Tibial artery (tissue), 4 donors: ENCODE results near the gene COMMD9.
"Not testable (repeated sequence)": the region's sequence is repeated elsewhere in the genome, so short reads cannot be mapped to it uniquely, and the experiment has no call there.

ENCODE experiments used
- DNase-seq, 2 donors: peaks; one replicate each; pipeline ENCODE4 v3.0.0-alpha.2; 2019
- H3K27ac ChIP-seq, 2 donors: fragments of 200-600 bp; sonication (generic) in 1 of 2; 1 replicate in 1 of 2; 2 replicates in 1 of 2; pipeline ENCODE4 v1.5.1; 2018 to 2019; ENCODE audit warnings: mild to moderate bottlenecking in 1 of 2
- H3K27me3 ChIP-seq, 2 donors: fragments of 200-600 bp; sonication (generic) in 1 of 2; one replicate each; pipeline versions ENCODE4 v1.5.1 to v1.6.0; 2016 to 2019
- H3K36me3 ChIP-seq, 3 donors: fragments of 200-600 bp; sonication (generic) in 2 of 3; one replicate each; pipeline ENCODE4 v1.5.1; 2016 to 2019; ENCODE audit warnings: mild to moderate bottlenecking in 2 of 3
- H3K4me1 ChIP-seq, 4 donors: fragments of 200-600 bp; sonication (generic) in 2 of 4; 1 replicate in 3 of 4; 2 replicates in 1 of 4; pipeline ENCODE4 v1.5.1; 2016 to 2019
- H3K4me3 ChIP-seq, 2 donors: fragments of 200-600 bp; sonication (generic) in 1 of 2; 1 replicate in 1 of 2; 2 replicates in 1 of 2; pipeline ENCODE4 v1.5.1; 2018 to 2019; ENCODE audit warnings: mild to moderate bottlenecking in 2 of 2
- H3K9me3 ChIP-seq, 3 donors: fragments of 200-600 bp; sonication (generic) in 1 of 3; one replicate each; pipeline ENCODE4 v1.5.1; 2016 to 2019
- CTCF ChIP-seq, 2 experiments: fragments of 200-600 bp in 1 of 2; fragments of 450-650 bp in 1 of 2; IDR thresholded peaks; one replicate each; pipeline ENCODE4 v1.5.1; 2017 to 2019; ENCODE audit warnings: antibody characterized with exemption in 2 of 2, mild to moderate bottlenecking in 1 of 2, moderate library complexity in 1 of 2
- intact Hi-C: fragments of 100-400 bp; cut with DNase I; formaldehyde crosslinking; loops from one replicate; pipeline ENCODE4 v1.15.0; 2023; ENCODE audit warnings: low total_unique reads

Gene COMMD9

DNA sequence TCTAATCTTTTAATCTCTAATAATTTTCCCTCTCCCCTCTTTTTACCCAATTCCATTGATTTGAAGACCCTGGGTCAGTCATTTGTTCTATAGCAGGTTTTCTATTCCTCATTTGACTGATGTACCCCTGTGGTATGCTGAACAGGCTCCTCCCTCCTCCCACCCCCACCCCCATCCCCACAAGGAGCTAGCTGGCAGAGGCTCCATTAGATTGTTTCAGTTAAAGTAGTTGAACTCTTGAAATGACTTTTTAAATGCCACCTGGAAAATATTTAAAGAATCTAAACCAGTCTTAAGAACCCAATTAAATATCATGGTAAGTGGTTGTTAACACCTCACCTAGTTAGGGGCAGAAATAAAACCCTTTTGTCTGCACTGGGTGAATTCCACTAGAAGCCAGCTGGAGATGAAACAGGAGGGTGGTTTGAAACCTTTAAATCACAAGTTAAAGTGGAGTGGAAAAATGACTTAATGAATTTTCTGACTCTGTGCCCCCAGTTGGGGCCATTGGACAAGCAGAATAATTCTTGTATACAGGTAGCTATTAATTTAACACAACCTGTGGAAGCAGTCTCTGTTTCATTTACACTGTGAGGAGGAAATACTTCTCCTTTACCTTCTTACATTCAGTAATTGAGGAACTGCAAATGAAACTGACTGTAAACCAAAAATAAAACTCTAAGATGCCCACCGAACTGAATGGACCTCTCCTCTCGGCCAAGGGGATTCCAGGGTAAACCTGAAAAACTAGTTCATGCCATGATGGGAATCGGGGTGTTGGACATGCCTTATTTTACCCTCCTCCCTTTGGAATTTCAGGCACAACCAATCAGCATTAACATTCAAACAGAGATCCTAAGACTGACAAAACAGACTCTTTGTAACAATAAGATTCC lies 37.5 kb upstream of the COMMD9 start:
- H3K9me3 ChIP-seq = no peaks in the 10 kb centered on the region
- DNase-seq = no peak
- intact Hi-C loops = no loop called here
- H3K27me3 ChIP-seq = no peaks in the 10 kb centered on the region
- H3K4me1 ChIP-seq = no peaks in the 10 kb centered on the region
- no peak for TF ChIP-seq CTCF (IDR thresholded peaks at IDR 0.05)
- no peak overlapping the region for H3K27ac ChIP-seq
- no peaks in the 10 kb centered on the region for H3K36me3 ChIP-seq
- H3K4me3 ChIP-seq = no peak overlapping the region

DNA sequence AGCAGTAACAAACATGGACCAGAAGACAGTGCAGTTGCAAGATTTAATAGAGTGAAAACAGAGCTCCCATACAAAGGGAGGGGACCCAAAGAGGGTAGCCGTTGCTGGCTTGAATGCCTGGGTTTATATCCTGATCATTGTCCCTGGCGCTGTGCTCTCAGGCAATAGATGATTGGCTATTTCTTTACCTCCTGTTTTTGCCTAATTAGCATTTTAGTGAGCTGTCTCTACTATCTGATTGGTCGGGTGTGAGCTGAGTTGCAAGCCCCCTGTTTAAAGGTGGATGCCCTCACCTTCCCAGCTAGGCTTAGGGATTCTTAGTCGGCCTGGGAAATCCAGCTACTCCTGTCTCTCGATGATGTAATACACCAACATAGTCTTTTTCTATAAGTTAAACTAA lies 36.2 kb upstream of the COMMD9 start:
- DNase-seq, H3K27me3 ChIP-seq, H3K9me3 ChIP-seq, H3K36me3 ChIP-seq, H3K4me3 ChIP-seq, intact Hi-C loops, H3K4me1 ChIP-seq, H3K27ac ChIP-seq: not testable (repeated sequence)

GRCh38 chr11:36324956-36325355 lies 35.7 kb upstream of the COMMD9 start:
- H3K36me3 ChIP-seq, H3K4me1 ChIP-seq, intact Hi-C loops, DNase-seq, H3K9me3 ChIP-seq, H3K4me3 ChIP-seq, H3K27me3 ChIP-seq, H3K27ac ChIP-seq: not testable (repeated sequence)

DNA sequence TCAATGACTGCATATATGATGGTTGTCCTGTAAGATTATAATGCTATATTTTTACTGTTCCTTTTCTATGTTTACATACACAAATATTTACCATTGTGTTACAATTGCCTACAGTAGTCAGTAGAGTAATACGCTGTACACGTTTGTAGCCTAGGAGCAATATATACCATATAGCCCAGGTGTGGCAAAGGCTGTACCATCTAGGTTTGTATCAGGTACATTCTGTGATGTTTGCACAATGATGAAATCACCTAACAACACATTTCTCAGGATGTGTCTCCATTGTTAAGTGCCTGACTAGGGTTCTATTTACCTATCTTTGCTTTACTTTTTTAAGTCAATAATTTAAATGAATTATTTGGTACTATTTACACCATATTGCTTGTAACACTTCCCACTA lies 28.8 kb upstream of the COMMD9 start:
- no peak for TF ChIP-seq CTCF (IDR thresholded peaks at IDR 0.05)
- Histone ChIP-seq H3K9me3 (no peaks in the 10 kb centered on the region), H3K27ac (no peak overlapping the region), H3K36me3 (no peaks in the 10 kb centered on the region), H3K4me3 (no peak overlapping the region), H3K4me1 (peaks cover 0 to 13% (median 2%) of the 10 kb centered on the region in 4 donors), H3K27me3 (no peaks in the 10 kb centered on the region)
- no peak for DNase-seq
- intact Hi-C loops = no loop called here

- Histone ChIP-seq H3K27me3 (peaks cover 0 to 4% of the 10 kb centered on the region in 2 donors), H3K9me3 (no peaks in the 10 kb centered on the region), H3K4me3 (no peak overlapping the region), H3K27ac (no peak overlapping the region), H3K4me1 (peaks cover 0 to 13% (median 2%) of the 10 kb centered on the region in 4 donors), H3K36me3 (no peaks in the 10 kb centered on the region)
- DNase-seq = no peak
- no peak for TF ChIP-seq CTCF (IDR thresholded peaks at IDR 0.05)
- intact Hi-C loops = no loop called here
These were observed 26.8 kb upstream of the COMMD9 start for GRCh38 chr11:36316049-36316448.

GRCh38 chr11:36314434-36314767 lies 25.2 kb upstream of the COMMD9 start:
- Histone ChIP-seq H3K36me3 (no peaks in the 10 kb centered on the region), H3K27ac (no peak overlapping the region), H3K4me3 (no peak overlapping the region), H3K4me1 (peaks cover 0 to 13% (median 2%) of the 10 kb centered on the region in 4 donors), H3K27me3 (peaks cover 0 to 4% of the 10 kb centered on the region in 2 donors), H3K9me3 (no peaks in the 10 kb centered on the region)
- no peak for DNase-seq
- intact Hi-C loops = no loop called here
- no peak for TF ChIP-seq CTCF (IDR thresholded peaks at IDR 0.05)
